Endothelial cell of umbilical vein (primary cell): ENCODE results near the gene PRKD1. TPM values are rescaled to one million over a fixed set of nuclear protein-coding genes. Genes with fewer than 3 reads are reported as not detected.

Experiments
- BruUV-seq: library from RNA; stranded (reverse); fragments of 400-500 nt; replicated peaks from 2 replicates; lab custom pipeline; 2021; lab: Mats Ljungman, UMichigan
- CTCF ChIA-PET: fragments of 300-600, 350-600 bp; sonication (Branson Sonifier 250); formaldehyde crosslinking; loops from one replicate; lab custom pipeline; 2021; ENCODE audit warnings: antibody characterized with exemption, inconsistent platforms; lab: Charles Lee
- POLR2A ChIA-PET: fragments of 300-600, 350-600 bp; sonication (Branson Sonifier 250); formaldehyde crosslinking; loops from one replicate; lab custom pipeline; 2021; ENCODE audit warnings: antibody characterized with exemption, inconsistent platforms; lab: Charles Lee
- DNase-seq: peaks from one replicate; pipeline ENCODE4 v3.0.0-alpha.2; 2011; ENCODE audit warnings: low read depth, low spot score
- FAIRE-seq: peaks from 2 replicates; lab custom pipeline; 2011; peaks lifted over from hg19 to GRCh38; lab: Jason Lieb, UNC
- H2AFZ ChIP-seq: 2 replicates; pipeline ENCODE4 v1.6.0; 2012; ENCODE audit warnings: low read depth, low read length, control low read depth, inconsistent platforms
- H3K27ac ChIP-seq: 2 replicates; pipeline ENCODE4 v1.5.1; 2011; ENCODE audit warnings: low read depth, mild to moderate bottlenecking, control low read depth, low read length, moderate library complexity; ENCODE audit not compliant: insufficient read depth
- H3K27me3 ChIP-seq, 2 experiments: 2 replicates each; pipeline versions ENCODE4 v1.6.0 to v1.6.1; 2011; ENCODE audit warnings: low read length in 2 of 2, mixed read lengths in 1 of 2; ENCODE audit not compliant: control insufficient read depth in 2 of 2, insufficient read depth in 2 of 2
- H3K36me3 ChIP-seq, 2 experiments: 2 replicates in 1 of 2; 3 replicates in 1 of 2; pipeline ENCODE4 v1.5.1; 2011; ENCODE audit warnings: low read length in 2 of 2, mild to moderate bottlenecking in 1 of 2, moderate library complexity in 1 of 2; ENCODE audit not compliant: control insufficient read depth in 2 of 2, insufficient read depth in 2 of 2; ENCODE audit errors: extremely low read depth in 1 of 2
- H3K4me1 ChIP-seq: 3 replicates; pipeline ENCODE4 v1.5.1; 2011; ENCODE audit warnings: mild to moderate bottlenecking, low read length; ENCODE audit not compliant: control insufficient read depth, insufficient read depth; ENCODE audit errors: extremely low read depth
- H3K4me2 ChIP-seq: 2 replicates; pipeline ENCODE4 v1.6.1; 2011; ENCODE audit warnings: low read length, control low read depth, mixed read lengths; ENCODE audit not compliant: insufficient read depth
- H3K4me3 ChIP-seq, 3 experiments: fragments of 200-600 bp in 1 of 3; sonication (generic), shearing (Covaris generic) in 1 of 3; replicated peaks in 1 of 3; 2 replicates each; pipeline ENCODE4 v1.5.1; 2011 to 2016; ENCODE audit warnings: control low read depth in 3 of 3, low read length in 3 of 3, mild to moderate bottlenecking in 2 of 3, inconsistent platforms in 1 of 3, low read depth in 1 of 3, moderate library complexity in 1 of 3; ENCODE audit not compliant: insufficient read depth in 1 of 3
- H3K79me2 ChIP-seq: 2 replicates; pipeline ENCODE4 v1.6.0; 2012; ENCODE audit warnings: low read length, inconsistent platforms; ENCODE audit not compliant: control insufficient read depth, insufficient read depth
- H3K9ac ChIP-seq: replicated peaks from 2 replicates; pipeline ENCODE3; 2011; ENCODE audit warnings: low read length, control low read depth; ENCODE audit not compliant: insufficient read depth; ENCODE audit errors: extremely low read depth
- H3K9me1 ChIP-seq: replicated peaks from 3 replicates; pipeline ENCODE4 v1.6.0; 2011; ENCODE audit warnings: mild to moderate bottlenecking, low read length; ENCODE audit not compliant: control insufficient read depth, insufficient read depth; ENCODE audit errors: extremely low read depth
- H3K9me3 ChIP-seq: replicated peaks from 2 replicates; pipeline ENCODE4 v1.5.1; 2012; ENCODE audit warnings: low read length, inconsistent platforms; ENCODE audit not compliant: control insufficient read depth, insufficient read depth
- H4K20me1 ChIP-seq: replicated peaks from 2 replicates; pipeline ENCODE3; 2011; ENCODE audit warnings: mild to moderate bottlenecking, low read length; ENCODE audit not compliant: control insufficient read depth, insufficient read depth; ENCODE audit errors: extremely low read depth
- EZH2 ChIP-seq: IDR thresholded peaks from 2 replicates; pipeline ENCODE4 v1.6.1; 2012; ENCODE audit warnings: borderline replicate concordance, low read depth, mild to moderate bottlenecking, moderate library complexity, low read length, inconsistent platforms; ENCODE audit not compliant: severe bottlenecking
- FOS ChIP-seq: IDR thresholded peaks from 2 replicates; pipeline ENCODE4 v1.6.1; 2011; ENCODE audit warnings: mild to moderate bottlenecking, low read length, moderate library complexity, borderline replicate concordance; ENCODE audit not compliant: insufficient read depth
- GATA2 ChIP-seq: IDR thresholded peaks from 2 replicates; pipeline ENCODE4 v1.7.0; 2011; ENCODE audit warnings: low read depth, mild to moderate bottlenecking, moderate library complexity, mixed read lengths, low read length; ENCODE audit not compliant: insufficient read length, insufficient read depth
- JUN ChIP-seq: IDR thresholded peaks from 2 replicates; pipeline ENCODE4 v1.6.1; 2011; ENCODE audit warnings: borderline replicate concordance, low read depth; ENCODE audit not compliant: insufficient read length, insufficient read depth
- MYC ChIP-seq: IDR thresholded peaks from one replicate; pipeline ENCODE4 v1.6.1; 2011; ENCODE audit warnings: mild to moderate bottlenecking, low read depth, low read length
- POLR2A ChIP-seq: IDR thresholded peaks from 2 replicates; pipeline ENCODE4 v1.6.1; 2012; ENCODE audit warnings: low read depth, mild to moderate bottlenecking, control low read depth, low read length
- POLR2AphosphoS5 ChIP-seq: IDR thresholded peaks from 2 replicates; pipeline ENCODE4 v1.6.1; 2012; ENCODE audit warnings: low read depth, mild to moderate bottlenecking, control low read depth, low read length, moderate library complexity; ENCODE audit not compliant: insufficient read depth
- dilution Hi-C: fragments of 300-500 bp; cut with MboI; formaldehyde crosslinking; loops from one replicate; pipeline ENCODE4 v1.15.0; 2019; ENCODE audit warnings: low sequenced_read_pairs; ENCODE audit not compliant: extremely low pct_ligation_motif_present
- intact Hi-C: fragments of 100-400 bp; cut with micrococcal nuclease; formaldehyde crosslinking; loops from one replicate; pipeline ENCODE4 v1.10.0; 2022
- polyA plus RNA-seq, 4 experiments: library from polyadenylated mRNA; depleted of rRNA in 3 of 4; stranded (reverse) in 3 of 4; unstranded in 1 of 4; fragments of >200 nt; gene quantifications; 2 replicates each; pipeline versions ENCODE4 v1.2.1 to v1.2.3, GENCODE V29; 2011 to 2012; ENCODE audit warnings: missing spikeins in 1 of 4
- total RNA-seq: library from RNA; stranded (reverse); gene quantifications from 2 replicates; pipeline ENCODE4 v1.2.3, GENCODE V29; 2021
- TF ChIP-seq, protein P1 (sequence below), 2 donors: IDR thresholded peaks; 1 replicate in 1 of 2; 2 replicates in 1 of 2; pipeline ENCODE4 v1.5.1; 2011; ENCODE audit warnings: low read length in 2 of 2, mild to moderate bottlenecking in 2 of 2, moderate library complexity in 2 of 2, control low read depth in 1 of 2, inconsistent platforms in 1 of 2, low read depth in 1 of 2; ENCODE audit not compliant: insufficient read depth in 1 of 2; ENCODE audit errors: extremely low read depth in 1 of 2
- TF ChIP-seq, protein P2 (sequence below): IDR thresholded peaks from 2 replicates; pipeline ENCODE4 v1.6.1; 2011; ENCODE audit not compliant: insufficient read depth, insufficient read length

PRKD1 gene
- total and polyA plus RNA-seq, 2 donors (not counting 3 experiments of a cell fraction or from before 2014, with no cell fraction given): 3.9 to 10.9 TPM

GRCh38 chr14:29654901-29655550, 272.6 kb downstream of the PRKD1 start:
- peak overlapping the region; percentile 65 for H3K4me2 ChIP-seq
- no peaks in the 10 kb centered on the region for H3K27me3 ChIP-seq
- peak; percentile 62 for FAIRE-seq
- H3K9me1 ChIP-seq: no peaks in the 10 kb centered on the region
- no peaks in the 10 kb centered on the region for H4K20me1 ChIP-seq
- peaks cover 14% of the 10 kb centered on the region for H3K4me1 ChIP-seq
- no peak overlapping the region for H3K4me3 ChIP-seq
- CTCF ChIA-PET: interaction anchor here (0.7 to 1.1 kb wide), 3 partner anchors 11 to 615 kb away, joined by 3 to 4 read pairs (median 3); no protein-coding TSS in a partner anchor
- POLR2A ChIA-PET: no interaction called here
- H3K79me2 ChIP-seq: no peaks in the 10 kb centered on the region
- TF ChIP-seq, protein P1, sequence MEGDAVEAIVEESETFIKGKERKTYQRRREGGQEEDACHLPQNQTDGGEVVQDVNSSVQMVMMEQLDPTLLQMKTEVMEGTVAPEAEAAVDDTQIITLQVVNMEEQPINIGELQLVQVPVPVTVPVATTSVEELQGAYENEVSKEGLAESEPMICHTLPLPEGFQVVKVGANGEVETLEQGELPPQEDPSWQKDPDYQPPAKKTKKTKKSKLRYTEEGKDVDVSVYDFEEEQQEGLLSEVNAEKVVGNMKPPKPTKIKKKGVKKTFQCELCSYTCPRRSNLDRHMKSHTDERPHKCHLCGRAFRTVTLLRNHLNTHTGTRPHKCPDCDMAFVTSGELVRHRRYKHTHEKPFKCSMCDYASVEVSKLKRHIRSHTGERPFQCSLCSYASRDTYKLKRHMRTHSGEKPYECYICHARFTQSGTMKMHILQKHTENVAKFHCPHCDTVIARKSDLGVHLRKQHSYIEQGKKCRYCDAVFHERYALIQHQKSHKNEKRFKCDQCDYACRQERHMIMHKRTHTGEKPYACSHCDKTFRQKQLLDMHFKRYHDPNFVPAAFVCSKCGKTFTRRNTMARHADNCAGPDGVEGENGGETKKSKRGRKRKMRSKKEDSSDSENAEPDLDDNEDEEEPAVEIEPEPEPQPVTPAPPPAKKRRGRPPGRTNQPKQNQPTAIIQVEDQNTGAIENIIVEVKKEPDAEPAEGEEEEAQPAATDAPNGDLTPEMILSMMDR (IDR thresholded peaks at IDR 0.05; ENCODE audit: extremely low read depth in 1 of 2, insufficient read depth in 1 of 2, low read depth in 1 of 2, low read length in 2 of 2): no peak
- peak; percentile 65 for TF ChIP-seq FOS
- H3K27ac ChIP-seq: peak overlapping the region; percentile 45
- DNase-seq: peak; percentile 66
- BruUV-seq: no TSS peak
- intact Hi-C loops (no loop called here), dilution Hi-C loops (no loop called here)
- H2AFZ ChIP-seq: peak overlapping the region; percentile 62
- no peaks in the 10 kb centered on the region for H3K9me3 ChIP-seq
- no peaks in the 10 kb centered on the region for H3K36me3 ChIP-seq
- H3K9ac ChIP-seq: no peak overlapping the region

DNA sequence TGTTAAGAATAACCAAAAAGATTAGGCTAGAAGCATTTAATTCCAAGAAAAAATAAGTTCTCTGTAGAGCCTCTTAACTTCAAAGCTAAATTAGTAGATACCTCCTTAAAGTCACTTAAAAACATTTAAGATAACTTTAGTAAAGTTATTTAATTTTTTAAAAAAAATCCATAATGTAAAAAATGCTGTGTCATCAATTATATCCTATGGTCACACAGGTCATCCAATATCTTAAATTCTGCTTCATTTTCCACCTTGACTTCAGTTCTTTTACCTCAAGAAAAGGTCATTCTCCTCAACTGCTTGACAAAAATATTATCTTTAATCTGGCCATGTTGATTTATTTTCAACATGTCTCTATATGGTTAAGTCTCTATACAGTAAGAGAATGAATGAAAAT, 274.3 kb downstream of the PRKD1 start:
- H3K4me2 ChIP-seq: no peak overlapping the region
- no peaks in the 10 kb centered on the region for H4K20me1 ChIP-seq
- no peak overlapping the region for H2AFZ ChIP-seq
- no peaks in the 10 kb centered on the region for H3K36me3 ChIP-seq
- no peak for DNase-seq
- no peak for FAIRE-seq
- H3K27ac ChIP-seq: no peak overlapping the region
- no peak overlapping the region for H3K4me3 ChIP-seq
- intact Hi-C loops (loop anchor here (1.0 kb wide), 1 partner anchor 275 kb away; no protein-coding TSS in a partner anchor), dilution Hi-C loops (no loop called here)
- H3K9me3 ChIP-seq: no peaks in the 10 kb centered on the region
- H3K4me1 ChIP-seq: peaks cover 14% of the 10 kb centered on the region
- H3K79me2 ChIP-seq: no peaks in the 10 kb centered on the region
- H3K9me1 ChIP-seq: no peaks in the 10 kb centered on the region
- no peak overlapping the region for H3K9ac ChIP-seq
- ChIA-PET POLR2A (no interaction called here), CTCF (no interaction called here)
- no peaks in the 10 kb centered on the region for H3K27me3 ChIP-seq
- TF ChIP-seq GATA2 (no peak), JUN (no peak), FOS (no peak), EZH2 (no peak), MYC (no peak), POLR2AphosphoS5 (no peak), POLR2A (no peak)
- TF ChIP-seq, protein P1 (IDR thresholded peaks at IDR 0.05; ENCODE audit: extremely low read depth in 1 of 2, insufficient read depth in 1 of 2, low read depth in 1 of 2, low read length in 2 of 2): no peak
- TF ChIP-seq, protein P2, sequence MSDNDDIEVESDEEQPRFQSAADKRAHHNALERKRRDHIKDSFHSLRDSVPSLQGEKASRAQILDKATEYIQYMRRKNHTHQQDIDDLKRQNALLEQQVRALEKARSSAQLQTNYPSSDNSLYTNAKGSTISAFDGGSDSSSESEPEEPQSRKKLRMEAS: no peak
- BruUV-seq: no TSS peak
